Smooth muscle cell (in vitro differentiated cells): ENCODE data around the gene GSTM2. TPM values are rescaled to one million over a fixed set of nuclear protein-coding genes. Genes with fewer than 3 reads are reported as not detected.
"Not testable (repeated sequence)": the region's sequence is repeated elsewhere in the genome, so short reads cannot be mapped to it uniquely, and the experiment has no call there.

Experiments used
- DNase-seq: peaks from one replicate; lab custom pipeline; 2025; ENCODE audit not compliant: unreplicated experiment; lab: John Stamatoyannopoulos, UW
- H2AFZ ChIP-seq: fragments of 200-600 bp; sonication (generic); 2 replicates; pipeline ENCODE4 v1.6.0; 2016; ENCODE audit warnings: antibody characterized with exemption, low read depth, mild to moderate bottlenecking
- H3F3A ChIP-seq: fragments of 200-600 bp; sonication (generic); 2 replicates; pipeline ENCODE4 v1.6.0; 2017; ENCODE audit warnings: antibody characterized with exemption, low read depth
- H3K27ac ChIP-seq: fragments of 200-600 bp; sonication (generic); 2 replicates; pipeline ENCODE4 v1.5.1; 2016; ENCODE audit warnings: low read depth, mild to moderate bottlenecking
- H3K27me3 ChIP-seq: fragments of 200-600 bp; sonication (generic); 2 replicates; pipeline ENCODE4 v1.6.1; 2016; ENCODE audit warnings: low read depth, mild to moderate bottlenecking
- H3K36me3 ChIP-seq: fragments of 200-600 bp; sonication (generic); 2 replicates; pipeline ENCODE4 v1.5.1; 2016; ENCODE audit warnings: low read depth
- H3K4me1 ChIP-seq: fragments of 200-600 bp; sonication (generic); 2 replicates; pipeline ENCODE4 v1.5.1; 2016; ENCODE audit warnings: low read depth
- H3K4me2 ChIP-seq: fragments of 200-600 bp; sonication (generic); 2 replicates; pipeline ENCODE4 v1.6.0; 2016; ENCODE audit warnings: mild to moderate bottlenecking
- H3K4me3 ChIP-seq: fragments of 200-600 bp; sonication (generic); 2 replicates; pipeline ENCODE4 v1.5.1; 2016; ENCODE audit warnings: mild to moderate bottlenecking
- H3K79me2 ChIP-seq: fragments of 200-600 bp; sonication (generic); 2 replicates; pipeline ENCODE4 v1.6.0; 2016; ENCODE audit warnings: low read depth, mild to moderate bottlenecking
- H3K9ac ChIP-seq: fragments of 200-600 bp; sonication (generic); 2 replicates; pipeline ENCODE4 v1.6.0; 2016; ENCODE audit warnings: low read depth
- H3K9me3 ChIP-seq: fragments of 200-600 bp; sonication (generic); replicated peaks from 2 replicates; pipeline ENCODE4 v1.5.1; 2016; ENCODE audit warnings: low read depth
- H4K20me1 ChIP-seq: fragments of 200-600 bp; sonication (generic); 2 replicates; pipeline ENCODE4 v1.6.0; 2016; ENCODE audit warnings: low read depth
- CTCF ChIP-seq: fragments of 200-600 bp; sonication (generic); IDR thresholded peaks from 2 replicates; pipeline ENCODE4 v1.5.1; 2017; ENCODE audit warnings: borderline replicate concordance, mild to moderate bottlenecking, antibody characterized with exemption; ENCODE audit not compliant: insufficient read depth, poor library complexity, severe bottlenecking
- WGBS: methylation state at CpG from one replicate; pipeline ENCODE4 v1.1.7; 2016; ENCODE audit warnings: low lambda C conversion rate; 5-methylcytosine and 5-hydroxymethylcytosine counted together
- polyA plus RNA-seq: library from polyadenylated mRNA; unstranded; fragments of >200 nt; fragmentation: Nextera tagmentation; extraction: Ambion mirVana; gene quantifications from 2 replicates; pipeline ENCODE4 v1.2.1, GENCODE V29; 2016
- total RNA-seq: library from RNA; depleted of rRNA; stranded (reverse); fragments of >200 nt; gene quantifications from 2 replicates; pipeline ENCODE4 v1.2.3, GENCODE V29; 2014

The GSTM2 gene
- total and polyA plus RNA-seq, 2 experiments from 2014 or later, result 30.3 to 43.8 TPM

- no peak overlapping the region for H2AFZ ChIP-seq
- no peaks in the 10 kb centered on the region for H3F3A ChIP-seq
- H3K27ac ChIP-seq, result no peak overlapping the region
- H3K4me3 ChIP-seq, result no peak overlapping the region
- DNase-seq, result no peak
- WGBS, result 80% methylated on average over 4 of the region's 4 CpGs
- no peaks in the 10 kb centered on the region for H4K20me1 ChIP-seq
- no peaks in the 10 kb centered on the region for H3K36me3 ChIP-seq
- H3K4me1 ChIP-seq, result no peaks in the 10 kb centered on the region
- H3K79me2 ChIP-seq, result no peaks in the 10 kb centered on the region
- no peaks in the 10 kb centered on the region for H3K27me3 ChIP-seq
- peaks cover 4% of the 10 kb centered on the region for H3K9me3 ChIP-seq
- H3K4me2 ChIP-seq, result no peak overlapping the region
- no peak for TF ChIP-seq CTCF
- H3K9ac ChIP-seq, result no peak overlapping the region
Observed at GRCh38 chr1:109705411-109705810, 37.6 kb downstream of the GSTM2 start.

GRCh38 chr1:109708949-109709348 lies 41.1 kb downstream of the GSTM2 start:
- H3K9me3 ChIP-seq, H3K4me3 ChIP-seq, H3K79me2 ChIP-seq, H3K27ac ChIP-seq, H3K4me1 ChIP-seq, H4K20me1 ChIP-seq, H3K4me2 ChIP-seq, H3K36me3 ChIP-seq, H3K27me3 ChIP-seq, DNase-seq, H3F3A ChIP-seq, H3K9ac ChIP-seq, H2AFZ ChIP-seq: not testable (repeated sequence)
- 72% methylated on average over 4 of the region's 4 CpGs for WGBS

GRCh38 chr1:109709822-109710221 lies 42.0 kb downstream of the GSTM2 start:
- H3K9ac ChIP-seq, H3K36me3 ChIP-seq, H4K20me1 ChIP-seq, H3K4me1 ChIP-seq, H3K79me2 ChIP-seq, H2AFZ ChIP-seq, H3K27ac ChIP-seq, DNase-seq, H3F3A ChIP-seq, H3K4me2 ChIP-seq, H3K9me3 ChIP-seq, H3K27me3 ChIP-seq, H3K4me3 ChIP-seq: not testable (repeated sequence)

- H3K9ac ChIP-seq, result not testable (repeated sequence)
- WGBS, result 90% methylated on average over 27 of the region's 33 CpGs
Observed at GRCh38 chr1:109711593-109712320, 43.9 kb downstream of the GSTM2 start, which contains the start of gene GSTM5. Gene GSTM5, plus strand, starts transcription at chr1:109712251. Its CDS starts 62 bp downstream, at chr1:109712313.

GRCh38 chr1:109712321-109712864 lies 44.5 kb downstream of the GSTM2 start:
- H3K27ac ChIP-seq, result no peak overlapping the region
- H3K36me3 ChIP-seq, result no peaks in the 10 kb centered on the region
- H3K27me3 ChIP-seq, result no peaks in the 10 kb centered on the region
- H4K20me1 ChIP-seq, result no peaks in the 10 kb centered on the region
- no peak overlapping the region for H3K4me3 ChIP-seq
- no peaks in the 10 kb centered on the region for H3K79me2 ChIP-seq
- WGBS, result 93% methylated on average over 10 of the region's 22 CpGs
- H3K4me2 ChIP-seq, result no peak overlapping the region
- H3K9me3 ChIP-seq, result peaks cover 4% of the 10 kb centered on the region
- H3F3A ChIP-seq, result no peaks in the 10 kb centered on the region
- H3K9ac ChIP-seq, result no peak overlapping the region
- no peak for TF ChIP-seq CTCF
- DNase-seq, result no peak
- H3K4me1 ChIP-seq, result no peaks in the 10 kb centered on the region
- H2AFZ ChIP-seq, result no peak overlapping the region

More at GRCh38 chr1:109711593-109712320, 43.9 kb downstream of the GSTM2 start, which contains the start of gene GSTM5:
- not testable (repeated sequence) for H3K4me3 ChIP-seq, H3F3A ChIP-seq, DNase-seq, H4K20me1 ChIP-seq, H3K4me2 ChIP-seq, H3K9me3 ChIP-seq, H3K36me3 ChIP-seq, H2AFZ ChIP-seq, H3K4me1 ChIP-seq, H3K27me3 ChIP-seq, H3K27ac ChIP-seq, H3K79me2 ChIP-seq
